ENCODE measurements around the gene KPNB1. TPM values are rescaled to one million over a fixed set of nuclear protein-coding genes. Genes with fewer than 3 reads are reported as not detected.

KPNB1 gene
- total and polyA plus RNA-seq, 10 of the 15 experiments (the other 5 are each of a cell fraction or from before 2014, with no cell fraction given) = 67.8 to 525 (median 246) TPM

DNA sequence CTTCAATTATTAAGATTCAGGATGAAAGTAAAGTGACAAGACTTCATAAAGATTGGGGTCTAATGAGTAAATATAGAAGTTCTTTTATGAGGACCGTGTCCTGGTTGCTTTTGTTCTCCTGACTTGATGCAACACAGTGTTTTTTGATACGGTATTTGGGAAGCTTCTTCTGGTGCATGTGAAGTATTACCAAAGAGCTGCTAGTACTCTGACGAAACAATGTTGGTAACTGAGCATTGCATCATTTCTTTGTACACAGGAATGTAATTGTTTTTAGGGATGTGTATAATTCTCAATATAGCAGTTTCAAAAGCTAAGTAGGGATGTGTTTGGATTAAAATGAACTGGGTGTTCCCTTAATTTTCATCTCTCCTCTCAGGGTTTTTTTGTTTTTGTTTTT lies 15.9 kb downstream of the KPNB1 start:
- Histone ChIP-seq H4K20me1 (ENCODE audit: control insufficient read depth, insufficient read depth) (no peaks in the 10 kb centered on the region; the same call in none of the 2 replicates), H3K79me2 (ENCODE audit: control insufficient read depth, insufficient read depth, low read length) (peaks cover 24% of the 10 kb centered on the region), H3K9me3 (replicated peaks; ENCODE audit: control insufficient read depth, insufficient read depth, low read length) (no peaks in the 10 kb centered on the region), H3K27me3 (replicated peaks in 1 of 2; ENCODE audit: control insufficient read depth in 2 of 2, insufficient read depth in 2 of 2, low read length in 1 of 2) (no peaks in the 10 kb centered on the region), H3K9ac (ENCODE audit: control insufficient read depth, insufficient read depth, low read length) (no peak overlapping the region), H3K4me1 (ENCODE audit: control insufficient read depth, insufficient read depth, low read length) (peaks cover 31% of the 10 kb centered on the region), H3K4me2 (ENCODE audit: control insufficient read depth, insufficient read depth) (no peak overlapping the region), H2AFZ (ENCODE audit: control insufficient read depth, low read depth, low read length) (no peak overlapping the region), H3K36me3 (ENCODE audit: control insufficient read depth in 2 of 2, insufficient read depth in 2 of 2, low read length in 1 of 2) (peaks cover 29 to 77% of the 10 kb centered on the region in 2 experiments), H3K4me3 (no peak overlapping the region), H3K27ac (ENCODE audit: control insufficient read depth, insufficient read depth) (no peak overlapping the region)
- POLR2A ChIA-PET = interaction anchor here (2.7 kb wide), 1 partner anchor 16 kb away, joined by 18 read pairs; the partner anchor contains the start of gene KPNB1
- FAIRE-seq (no peak), ATAC-seq (no peak), DNase-seq (ENCODE audit: low read depth, low spot score) (no peak)
- SMC1A ChIA-PET (ENCODE audit: uncharacterized antibody, unreplicated experiment) = interaction anchor here (0.6 to 3.2 kb wide), 12 partner anchors 8 to 177 kb away, joined by 3 to 17 read pairs (median 6); no protein-coding TSS in a partner anchor
- intact Hi-C loops (cut with micrococcal nuclease; ENCODE audit: unreplicated experiment) = loop anchor here (2.0 kb wide), 1 partner anchor 137 kb away; no protein-coding TSS in a partner anchor
- TF ChIP-seq POLR2AphosphoS5 (IDR thresholded peaks at IDR 0.05; ENCODE audit: low read length) (no peak), TCF7 (IDR thresholded peaks at IDR 0.05; ENCODE audit: borderline replicate concordance) (no peak), ZZZ3 (IDR thresholded peaks at IDR 0.05; ENCODE audit: control insufficient read depth, insufficient read length, low read depth) (no peak), POU2F2 (IDR thresholded peaks at IDR 0.05; ENCODE audit: borderline replicate concordance, low read depth, low read length) (no peak), POLR2A (IDR thresholded peaks at IDR 0.05; ENCODE audit: low read depth, low read length) (no peak), GABPA (IDR thresholded peaks at IDR 0.05; ENCODE audit: low read depth) (no peak), IRF4 (IDR thresholded peaks at IDR 0.05; ENCODE audit: low read depth, low read length) (no peak), ZNF24 (IDR thresholded peaks at IDR 0.05) (no peak), SMC3 (IDR thresholded peaks at IDR 0.05; ENCODE audit: borderline replicate concordance, low read length) (no peak), MEF2A (IDR thresholded peaks at IDR 0.05; ENCODE audit: insufficient read depth, low read depth, low read length) (no peak), NBN (IDR thresholded peaks at IDR 0.05) (no peak), CREM (IDR thresholded peaks at IDR 0.05; ENCODE audit: low read depth) (no peak)
- TF ChIP-seq, protein P1, sequence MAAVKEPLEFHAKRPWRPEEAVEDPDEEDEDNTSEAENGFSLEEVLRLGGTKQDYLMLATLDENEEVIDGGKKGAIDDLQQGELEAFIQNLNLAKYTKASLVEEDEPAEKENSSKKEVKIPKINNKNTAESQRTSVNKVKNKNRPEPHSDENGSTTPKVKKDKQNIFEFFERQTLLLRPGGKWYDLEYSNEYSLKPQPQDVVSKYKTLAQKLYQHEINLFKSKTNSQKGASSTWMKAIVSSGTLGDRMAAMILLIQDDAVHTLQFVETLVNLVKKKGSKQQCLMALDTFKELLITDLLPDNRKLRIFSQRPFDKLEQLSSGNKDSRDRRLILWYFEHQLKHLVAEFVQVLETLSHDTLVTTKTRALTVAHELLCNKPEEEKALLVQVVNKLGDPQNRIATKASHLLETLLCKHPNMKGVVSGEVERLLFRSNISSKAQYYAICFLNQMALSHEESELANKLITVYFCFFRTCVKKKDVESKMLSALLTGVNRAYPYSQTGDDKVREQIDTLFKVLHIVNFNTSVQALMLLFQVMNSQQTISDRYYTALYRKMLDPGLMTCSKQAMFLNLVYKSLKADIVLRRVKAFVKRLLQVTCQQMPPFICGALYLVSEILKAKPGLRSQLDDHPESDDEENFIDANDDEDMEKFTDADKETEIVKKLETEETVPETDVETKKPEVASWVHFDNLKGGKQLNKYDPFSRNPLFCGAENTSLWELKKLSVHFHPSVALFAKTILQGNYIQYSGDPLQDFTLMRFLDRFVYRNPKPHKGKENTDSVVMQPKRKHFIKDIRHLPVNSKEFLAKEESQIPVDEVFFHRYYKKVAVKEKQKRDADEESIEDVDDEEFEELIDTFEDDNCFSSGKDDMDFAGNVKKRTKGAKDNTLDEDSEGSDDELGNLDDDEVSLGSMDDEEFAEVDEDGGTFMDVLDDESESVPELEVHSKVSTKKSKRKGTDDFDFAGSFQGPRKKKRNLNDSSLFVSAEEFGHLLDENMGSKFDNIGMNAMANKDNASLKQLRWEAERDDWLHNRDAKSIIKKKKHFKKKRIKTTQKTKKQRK (IDR thresholded peaks at IDR 0.05; ENCODE audit: low read depth, low read length) = no peak
- TF ChIP-seq, protein P2, sequence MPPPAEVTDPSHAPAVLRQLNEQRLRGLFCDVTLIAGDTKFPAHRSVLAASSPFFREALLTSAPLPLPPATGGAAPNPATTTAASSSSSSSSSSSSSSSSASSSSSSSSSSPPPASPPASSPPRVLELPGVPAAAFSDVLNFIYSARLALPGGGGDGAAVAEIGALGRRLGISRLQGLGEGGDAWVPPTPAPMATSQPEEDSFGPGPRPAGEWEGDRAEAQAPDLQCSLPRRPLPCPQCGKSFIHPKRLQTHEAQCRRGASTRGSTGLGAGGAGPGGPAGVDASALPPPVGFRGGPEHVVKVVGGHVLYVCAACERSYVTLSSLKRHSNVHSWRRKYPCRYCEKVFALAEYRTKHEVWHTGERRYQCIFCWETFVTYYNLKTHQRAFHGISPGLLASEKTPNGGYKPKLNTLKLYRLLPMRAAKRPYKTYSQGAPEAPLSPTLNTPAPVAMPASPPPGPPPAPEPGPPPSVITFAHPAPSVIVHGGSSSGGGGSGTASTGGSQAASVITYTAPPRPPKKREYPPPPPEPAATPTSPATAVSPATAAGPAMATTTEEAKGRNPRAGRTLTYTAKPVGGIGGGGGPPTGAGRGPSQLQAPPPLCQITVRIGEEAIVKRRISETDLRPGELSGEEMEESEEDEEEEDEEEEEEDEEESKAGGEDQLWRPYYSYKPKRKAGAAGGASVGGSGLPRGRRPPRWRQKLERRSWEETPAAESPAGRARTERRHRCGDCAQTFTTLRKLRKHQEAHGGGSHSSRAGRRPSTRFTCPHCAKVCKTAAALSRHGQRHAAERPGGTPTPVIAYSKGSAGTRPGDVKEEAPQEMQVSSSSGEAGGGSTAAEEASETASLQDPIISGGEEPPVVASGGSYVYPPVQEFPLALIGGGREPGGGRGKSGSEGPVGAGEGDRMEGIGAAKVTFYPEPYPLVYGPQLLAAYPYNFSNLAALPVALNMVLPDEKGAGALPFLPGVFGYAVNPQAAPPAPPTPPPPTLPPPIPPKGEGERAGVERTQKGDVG (CRISPR knock-in tag; IDR thresholded peaks at IDR 0.05) = no peak
- TF ChIP-seq, protein P3, sequence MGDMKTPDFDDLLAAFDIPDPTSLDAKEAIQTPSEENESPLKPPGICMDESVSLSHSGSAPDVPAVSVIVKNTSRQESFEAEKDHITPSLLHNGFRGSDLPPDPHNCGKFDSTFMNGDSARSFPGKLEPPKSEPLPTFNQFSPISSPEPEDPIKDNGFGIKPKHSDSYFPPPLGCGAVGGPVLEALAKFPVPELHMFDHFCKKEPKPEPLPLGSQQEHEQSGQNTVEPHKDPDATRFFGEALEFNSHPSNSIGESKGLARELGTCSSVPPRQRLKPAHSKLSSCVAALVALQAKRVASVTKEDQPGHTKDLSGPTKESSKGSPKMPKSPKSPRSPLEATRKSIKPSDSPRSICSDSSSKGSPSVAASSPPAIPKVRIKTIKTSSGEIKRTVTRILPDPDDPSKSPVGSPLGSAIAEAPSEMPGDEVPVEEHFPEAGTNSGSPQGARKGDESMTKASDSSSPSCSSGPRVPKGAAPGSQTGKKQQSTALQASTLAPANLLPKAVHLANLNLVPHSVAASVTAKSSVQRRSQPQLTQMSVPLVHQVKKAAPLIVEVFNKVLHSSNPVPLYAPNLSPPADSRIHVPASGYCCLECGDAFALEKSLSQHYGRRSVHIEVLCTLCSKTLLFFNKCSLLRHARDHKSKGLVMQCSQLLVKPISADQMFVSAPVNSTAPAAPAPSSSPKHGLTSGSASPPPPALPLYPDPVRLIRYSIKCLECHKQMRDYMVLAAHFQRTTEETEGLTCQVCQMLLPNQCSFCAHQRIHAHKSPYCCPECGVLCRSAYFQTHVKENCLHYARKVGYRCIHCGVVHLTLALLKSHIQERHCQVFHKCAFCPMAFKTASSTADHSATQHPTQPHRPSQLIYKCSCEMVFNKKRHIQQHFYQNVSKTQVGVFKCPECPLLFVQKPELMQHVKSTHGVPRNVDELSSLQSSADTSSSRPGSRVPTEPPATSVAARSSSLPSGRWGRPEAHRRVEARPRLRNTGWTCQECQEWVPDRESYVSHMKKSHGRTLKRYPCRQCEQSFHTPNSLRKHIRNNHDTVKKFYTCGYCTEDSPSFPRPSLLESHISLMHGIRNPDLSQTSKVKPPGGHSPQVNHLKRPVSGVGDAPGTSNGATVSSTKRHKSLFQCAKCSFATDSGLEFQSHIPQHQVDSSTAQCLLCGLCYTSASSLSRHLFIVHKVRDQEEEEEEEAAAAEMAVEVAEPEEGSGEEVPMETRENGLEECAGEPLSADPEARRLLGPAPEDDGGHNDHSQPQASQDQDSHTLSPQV (IDR thresholded peaks at IDR 0.05) = no peak
- RAD21 ChIA-PET (ENCODE audit: unreplicated experiment) = interaction anchor here (0.9 to 2.8 kb wide), 7 partner anchors 11 to 124 kb away, joined by 3 to 11 read pairs (median 5); partner anchors contain the start of gene KPNB1
- WGBS (ENCODE audit: insufficient coverage, insufficient replicate concordance, low lambda C conversion rate, missing lambda C conversion rate) = 67% methylated on average over 3 of the region's 3 CpGs
- in situ Hi-C loops (cut with MboI) = no loop called here
- no TSS peak for BruUV-seq (replicated peaks)
- CTCF ChIA-PET = interaction anchor here (0.5 to 7.3 kb wide), 15 partner anchors 8 to 255 kb away, joined by 3 to 75 read pairs (median 9); partner anchors contain the start of genes KPNB1 and TBKBP1

Data from GM12878 (cell line).